K562 (cell line): ENCODE results near the gene NACC1. TPM values are rescaled to one million over a fixed set of nuclear protein-coding genes. Genes with fewer than 3 reads are reported as not detected.
A peak's percentile ranks its signal among the peaks of the same experiment; 100 is the strongest.

Experiments
- BRF1 ChIP-seq: IDR thresholded peaks from 3 replicates; pipeline ENCODE4 v1.6.1; 2011; ENCODE audit warnings: borderline replicate concordance, mild to moderate bottlenecking; ENCODE audit not compliant: insufficient read length; ENCODE audit errors: extremely low read depth
- CCNT2 ChIP-seq: IDR thresholded peaks from 2 replicates; pipeline ENCODE4 v1.6.1; 2011; ENCODE audit warnings: borderline replicate concordance, low read depth, mild to moderate bottlenecking, moderate library complexity, mixed read lengths, low read length; ENCODE audit not compliant: insufficient read length; ENCODE audit errors: extremely low read depth
- JUND ChIP-seq, 2 experiments: IDR thresholded peaks; 2 replicates in 1 of 2; 3 replicates in 1 of 2; pipeline ENCODE4 v1.6.1; 2011; ENCODE audit warnings: borderline replicate concordance in 2 of 2, low read depth in 2 of 2, low read length in 2 of 2, improper control_type of control experiment in 1 of 2, missing biosample characterization in 1 of 2, missing genetic modification characterization in 1 of 2, missing genetic modification reagents in 1 of 2
- PCBP1 ChIP-seq: fragments of 200-400 bp; formaldehyde crosslinking; IDR thresholded peaks from 2 replicates; pipeline ENCODE4 v1.6.1; 2018; ENCODE audit warnings: mild to moderate bottlenecking, low read depth, low read length; ENCODE audit not compliant: poor library complexity, severe bottlenecking
- PRPF4 ChIP-seq: fragments of 200-400 bp; formaldehyde crosslinking; IDR thresholded peaks from one replicate; pipeline ENCODE4 v1.6.1; 2017; ENCODE audit warnings: low read length, low read depth, mild to moderate bottlenecking; ENCODE audit not compliant: insufficient read depth, poor library complexity, severe bottlenecking
- RAD21 ChIP-seq, 2 experiments: fragments of 250-450 bp in 1 of 2; fragments of 450-650 bp in 1 of 2; sonication (Bioruptor Pico) in 1 of 2; formaldehyde crosslinking in 1 of 2; IDR thresholded peaks in 1 of 2; conservative IDR thresholded peaks in 1 of 2; 2 replicates each; pipeline versions ENCODE4 v1.4.0 to v1.8.0; 2020 to 2022; ENCODE audit warnings: mild to moderate bottlenecking in 2 of 2, moderate library complexity in 1 of 2
- SMARCE1 ChIP-seq: fragments of 450-650 bp; IDR thresholded peaks from 2 replicates; pipeline ENCODE4 v1.7.1; 2016; ENCODE audit warnings: mild to moderate bottlenecking
- polyA plus RNA-seq, 8 experiments: library from polyadenylated mRNA; depleted of rRNA in 4 of 8; stranded (reverse) in 5 of 8; unstranded in 3 of 8; fragments of >200 nt; fragmentation: Nextera tagmentation in 2 of 8; fragmentation: Illumina TruSeq in 1 of 8; extraction: Ambion mirVana in 2 of 8; extraction: Trizol in 1 of 8; gene quantifications; 2 replicates each; pipeline versions ENCODE4 v1.2.1 to v1.2.3, GENCODE V29; 2011 to 2014; ENCODE audit warnings: inconsistent platforms in 1 of 8, missing spikeins in 1 of 8
- total RNA-seq, 7 experiments: library from RNA; depleted of rRNA in 6 of 7; stranded (reverse); fragments of >200 nt in 6 of 7; fragmentation: Illumina TruSeq in 2 of 7; extraction: Trizol in 2 of 7; gene quantifications; 2 replicates each; pipeline versions ENCODE4 v1.2.1 to v1.2.3, GENCODE V29; 2011 to 2021; ENCODE audit warnings: low replicate concordance in 1 of 7
- TF ChIP-seq, protein P1 (sequence below): fragments of 450-650 bp; IDR thresholded peaks from 2 replicates; pipeline ENCODE4 v1.6.1; 2017; ENCODE audit warnings: antibody characterized with exemption, mild to moderate bottlenecking
- TF ChIP-seq, protein P2 (sequence below): fragments of 450-650 bp; formaldehyde crosslinking; IDR thresholded peaks from 2 replicates; pipeline ENCODE4 v1.4.0; 2022; ENCODE audit warnings: missing genetic modification characterization
- TF ChIP-seq, protein P3 (sequence below): IDR thresholded peaks from 2 replicates; pipeline ENCODE4 v1.6.1; 2012; ENCODE audit warnings: low read depth, low read length, improper control_type of control experiment, borderline replicate concordance
- TF ChIP-seq, protein P4 (sequence below): sonication (generic); formaldehyde crosslinking; IDR thresholded peaks from 2 replicates; pipeline ENCODE4 v1.8.0; 2022; ENCODE audit warnings: missing genetic modification reagents, mild to moderate bottlenecking, moderate library complexity, borderline replicate concordance

NACC1 gene
- total and polyA plus RNA-seq, 9 of the 15 experiments (the other 6 are each of a cell fraction or from before 2014, with no cell fraction given) = 0.04 to 96.6 (median 25.8) TPM

DNA sequence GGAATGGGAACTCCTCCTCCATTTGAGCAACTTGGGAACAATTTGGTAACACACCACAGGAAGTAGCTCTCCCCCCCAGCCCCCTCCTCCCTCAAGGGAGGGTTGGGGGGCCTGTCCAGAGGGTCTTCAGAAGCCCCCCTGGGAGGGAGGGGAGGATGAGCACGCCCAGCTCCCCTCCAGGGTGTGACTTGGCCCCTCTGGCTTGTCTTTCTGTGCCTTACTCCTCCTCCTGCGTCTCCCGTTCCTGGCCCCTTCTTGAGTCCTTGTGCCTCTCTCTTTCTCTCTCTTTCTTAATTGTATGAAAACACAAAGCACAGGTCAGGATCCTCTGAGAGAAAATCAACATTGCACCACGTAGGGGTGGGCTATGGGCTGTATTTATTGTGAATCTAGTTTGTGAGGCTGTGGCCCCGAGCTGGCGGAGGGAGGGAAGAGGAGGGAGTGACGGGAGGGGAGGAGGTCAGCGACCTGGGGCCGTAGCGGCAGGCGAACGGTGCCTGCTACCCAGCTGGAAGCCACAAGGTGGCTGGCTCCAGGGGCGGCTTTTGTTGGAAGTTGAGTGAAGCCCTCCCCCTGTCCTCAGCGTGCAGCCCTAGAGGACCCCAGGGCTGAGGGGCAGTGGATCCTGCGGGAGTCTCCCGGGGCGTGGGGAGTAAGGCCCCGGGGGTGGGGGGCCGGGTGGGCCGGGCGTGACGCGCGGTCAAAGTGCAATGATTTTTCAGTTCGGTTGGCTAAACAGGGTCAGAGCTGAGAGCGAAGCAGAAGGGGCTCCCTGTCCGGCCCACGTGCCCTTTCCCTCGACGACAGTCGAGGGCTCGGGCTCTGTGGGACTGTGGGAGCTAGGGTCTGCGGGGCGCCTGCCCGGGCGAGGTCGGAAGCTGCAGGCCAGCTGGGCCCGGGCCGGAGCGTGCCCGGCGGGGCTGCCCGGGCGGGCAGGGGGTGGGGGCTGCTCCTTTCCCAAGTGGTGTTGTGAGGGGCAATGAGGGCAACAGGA lies 21.8 kb upstream of the NACC1 start (continued):
- TF ChIP-seq, protein P1, sequence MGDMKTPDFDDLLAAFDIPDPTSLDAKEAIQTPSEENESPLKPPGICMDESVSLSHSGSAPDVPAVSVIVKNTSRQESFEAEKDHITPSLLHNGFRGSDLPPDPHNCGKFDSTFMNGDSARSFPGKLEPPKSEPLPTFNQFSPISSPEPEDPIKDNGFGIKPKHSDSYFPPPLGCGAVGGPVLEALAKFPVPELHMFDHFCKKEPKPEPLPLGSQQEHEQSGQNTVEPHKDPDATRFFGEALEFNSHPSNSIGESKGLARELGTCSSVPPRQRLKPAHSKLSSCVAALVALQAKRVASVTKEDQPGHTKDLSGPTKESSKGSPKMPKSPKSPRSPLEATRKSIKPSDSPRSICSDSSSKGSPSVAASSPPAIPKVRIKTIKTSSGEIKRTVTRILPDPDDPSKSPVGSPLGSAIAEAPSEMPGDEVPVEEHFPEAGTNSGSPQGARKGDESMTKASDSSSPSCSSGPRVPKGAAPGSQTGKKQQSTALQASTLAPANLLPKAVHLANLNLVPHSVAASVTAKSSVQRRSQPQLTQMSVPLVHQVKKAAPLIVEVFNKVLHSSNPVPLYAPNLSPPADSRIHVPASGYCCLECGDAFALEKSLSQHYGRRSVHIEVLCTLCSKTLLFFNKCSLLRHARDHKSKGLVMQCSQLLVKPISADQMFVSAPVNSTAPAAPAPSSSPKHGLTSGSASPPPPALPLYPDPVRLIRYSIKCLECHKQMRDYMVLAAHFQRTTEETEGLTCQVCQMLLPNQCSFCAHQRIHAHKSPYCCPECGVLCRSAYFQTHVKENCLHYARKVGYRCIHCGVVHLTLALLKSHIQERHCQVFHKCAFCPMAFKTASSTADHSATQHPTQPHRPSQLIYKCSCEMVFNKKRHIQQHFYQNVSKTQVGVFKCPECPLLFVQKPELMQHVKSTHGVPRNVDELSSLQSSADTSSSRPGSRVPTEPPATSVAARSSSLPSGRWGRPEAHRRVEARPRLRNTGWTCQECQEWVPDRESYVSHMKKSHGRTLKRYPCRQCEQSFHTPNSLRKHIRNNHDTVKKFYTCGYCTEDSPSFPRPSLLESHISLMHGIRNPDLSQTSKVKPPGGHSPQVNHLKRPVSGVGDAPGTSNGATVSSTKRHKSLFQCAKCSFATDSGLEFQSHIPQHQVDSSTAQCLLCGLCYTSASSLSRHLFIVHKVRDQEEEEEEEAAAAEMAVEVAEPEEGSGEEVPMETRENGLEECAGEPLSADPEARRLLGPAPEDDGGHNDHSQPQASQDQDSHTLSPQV = peak; percentile 94
- TF ChIP-seq PCBP1 (peak; percentile 70), JUND (IDR thresholded peaks at IDR 0.05; ENCODE audit: borderline replicate concordance, low read depth, low read length) (0 out of 2 replicates have a peak, but pooled peaks have one; percentile 23), JUND (tag; IDR thresholded peaks at IDR 0.05; ENCODE audit: borderline replicate concordance, low read depth, low read length) (peak; percentile 5; the same call in 1 of the 3 replicates), PRPF4 (no peak), CCNT2 (peak; percentile 84), SMARCE1 (0 out of 2 replicates have a peak, but pooled peaks have one; percentile 16), BRF1 (no peak), RAD21 (CRISPR knock-in tag; conservative IDR thresholded peaks at IDR 0.05 in 1 of 2, IDR thresholded peaks at IDR 0.05 in 1 of 2) (peak; percentile 33 to 52; a peak in 3 of 4 replicates)
- TF ChIP-seq, protein P2, sequence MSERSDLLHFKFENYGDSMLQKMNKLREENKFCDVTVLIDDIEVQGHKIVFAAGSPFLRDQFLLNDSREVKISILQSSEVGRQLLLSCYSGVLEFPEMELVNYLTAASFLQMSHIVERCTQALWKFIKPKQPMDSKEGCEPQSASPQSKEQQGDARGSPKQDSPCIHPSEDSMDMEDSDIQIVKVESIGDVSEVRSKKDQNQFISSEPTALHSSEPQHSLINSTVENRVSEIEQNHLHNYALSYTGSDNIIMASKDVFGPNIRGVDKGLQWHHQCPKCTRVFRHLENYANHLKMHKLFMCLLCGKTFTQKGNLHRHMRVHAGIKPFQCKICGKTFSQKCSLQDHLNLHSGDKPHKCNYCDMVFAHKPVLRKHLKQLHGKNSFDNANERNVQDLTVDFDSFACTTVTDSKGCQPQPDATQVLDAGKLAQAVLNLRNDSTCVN = peak; percentile 80; the same call in 1 of the 2 replicates
- TF ChIP-seq, protein P3, sequence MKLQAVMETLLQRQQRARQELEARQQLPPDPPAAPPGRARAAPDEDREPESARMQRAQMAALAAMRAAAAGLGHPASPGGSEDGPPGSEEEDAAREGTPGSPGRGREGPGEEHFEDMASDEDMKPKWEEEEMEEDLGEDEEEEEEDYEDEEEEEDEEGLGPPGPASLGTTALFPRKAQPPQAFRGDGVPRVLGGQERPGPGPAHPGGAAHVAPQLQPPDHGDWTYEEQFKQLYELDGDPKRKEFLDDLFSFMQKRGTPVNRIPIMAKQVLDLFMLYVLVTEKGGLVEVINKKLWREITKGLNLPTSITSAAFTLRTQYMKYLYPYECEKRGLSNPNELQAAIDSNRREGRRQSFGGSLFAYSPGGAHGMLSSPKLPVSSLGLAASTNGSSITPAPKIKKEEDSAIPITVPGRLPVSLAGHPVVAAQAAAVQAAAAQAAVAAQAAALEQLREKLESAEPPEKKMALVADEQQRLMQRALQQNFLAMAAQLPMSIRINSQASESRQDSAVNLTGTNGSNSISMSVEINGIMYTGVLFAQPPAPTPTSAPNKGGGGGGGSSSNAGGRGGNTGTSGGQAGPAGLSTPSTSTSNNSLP = no peak
- TF ChIP-seq, protein P4, sequence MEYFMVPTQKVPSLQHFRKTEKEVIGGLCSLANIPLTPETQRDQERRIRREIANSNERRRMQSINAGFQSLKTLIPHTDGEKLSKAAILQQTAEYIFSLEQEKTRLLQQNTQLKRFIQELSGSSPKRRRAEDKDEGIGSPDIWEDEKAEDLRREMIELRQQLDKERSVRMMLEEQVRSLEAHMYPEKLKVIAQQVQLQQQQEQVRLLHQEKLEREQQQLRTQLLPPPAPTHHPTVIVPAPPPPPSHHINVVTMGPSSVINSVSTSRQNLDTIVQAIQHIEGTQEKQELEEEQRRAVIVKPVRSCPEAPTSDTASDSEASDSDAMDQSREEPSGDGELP = peak; percentile 92
